Tibial artery (tissue), 4 donors: Measurements from ENCODE around the gene DNAH8.

Experiments
- DNase-seq, 2 donors: peaks; one replicate each; pipeline ENCODE4 v3.0.0-alpha.2; 2019
- H3K27ac ChIP-seq, 2 donors: fragments of 200-600 bp; sonication (generic) in 1 of 2; 1 replicate in 1 of 2; 2 replicates in 1 of 2; pipeline ENCODE4 v1.5.1; 2018 to 2019; ENCODE audit warnings: mild to moderate bottlenecking in 1 of 2
- H3K27me3 ChIP-seq, 2 donors: fragments of 200-600 bp; sonication (generic) in 1 of 2; one replicate each; pipeline versions ENCODE4 v1.5.1 to v1.6.0; 2016 to 2019
- H3K36me3 ChIP-seq, 3 donors: fragments of 200-600 bp; sonication (generic) in 2 of 3; one replicate each; pipeline ENCODE4 v1.5.1; 2016 to 2019; ENCODE audit warnings: mild to moderate bottlenecking in 2 of 3
- H3K4me1 ChIP-seq, 4 donors: fragments of 200-600 bp; sonication (generic) in 2 of 4; 1 replicate in 3 of 4; 2 replicates in 1 of 4; pipeline ENCODE4 v1.5.1; 2016 to 2019
- H3K4me3 ChIP-seq, 2 donors: fragments of 200-600 bp; sonication (generic) in 1 of 2; 1 replicate in 1 of 2; 2 replicates in 1 of 2; pipeline ENCODE4 v1.5.1; 2018 to 2019; ENCODE audit warnings: mild to moderate bottlenecking in 2 of 2
- H3K9me3 ChIP-seq, 3 donors: fragments of 200-600 bp; sonication (generic) in 1 of 3; one replicate each; pipeline ENCODE4 v1.5.1; 2016 to 2019
- CTCF ChIP-seq, 2 experiments: fragments of 200-600 bp in 1 of 2; fragments of 450-650 bp in 1 of 2; IDR thresholded peaks; one replicate each; pipeline ENCODE4 v1.5.1; 2017 to 2019; ENCODE audit warnings: antibody characterized with exemption in 2 of 2, mild to moderate bottlenecking in 1 of 2, moderate library complexity in 1 of 2
- intact Hi-C: fragments of 100-400 bp; cut with DNase I; formaldehyde crosslinking; loops from one replicate; pipeline ENCODE4 v1.15.0; 2023; ENCODE audit warnings: low total_unique reads

DNAH8 gene

DNA sequence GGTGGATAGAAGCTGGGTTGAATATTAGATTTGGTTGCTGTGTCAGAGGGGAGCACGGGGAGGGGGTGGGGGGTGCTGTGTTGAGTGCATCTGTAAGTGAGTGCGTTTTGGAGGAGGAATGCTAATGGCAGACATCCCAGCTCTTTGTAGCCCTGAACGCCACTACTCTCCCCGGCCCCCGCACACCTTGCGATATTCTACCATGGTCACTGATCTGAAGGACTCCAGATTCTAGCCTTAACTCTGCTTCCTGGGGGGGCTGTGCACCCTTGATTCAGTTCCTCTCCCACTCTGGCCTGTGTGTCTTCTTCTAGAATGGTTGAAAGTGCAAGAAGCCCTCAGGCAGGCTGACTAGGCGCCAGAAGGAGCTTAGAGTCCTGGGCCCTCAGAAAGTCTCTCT is 340.6 kb downstream of the DNAH8 start:
- intact Hi-C loops: no loop called here
- Histone ChIP-seq H3K4me1 (no peaks in the 10 kb centered on the region), H3K4me3 (no peak overlapping the region), H3K36me3 (no peaks in the 10 kb centered on the region), H3K27ac (no peak overlapping the region), H3K9me3 (no peaks in the 10 kb centered on the region), H3K27me3 (peaks cover 0 to 35% of the 10 kb centered on the region in 2 donors)
- peak in 1 of 2 donors; percentile 27 for DNase-seq
- no peak for TF ChIP-seq CTCF (IDR thresholded peaks at IDR 0.05)

- Histone ChIP-seq H3K9me3 (no peaks in the 10 kb centered on the region), H3K27me3 (peaks cover 0 to 35% of the 10 kb centered on the region in 2 donors), H3K27ac (no peak overlapping the region), H3K4me3 (no peak overlapping the region), H3K4me1 (no peaks in the 10 kb centered on the region), H3K36me3 (no peaks in the 10 kb centered on the region)
- intact Hi-C loops: no loop called here
- DNase-seq: peak in 1 of 2 donors; percentile 39
- TF ChIP-seq CTCF (IDR thresholded peaks at IDR 0.05): no peak
Measured at GRCh38 chr6:39056191-39056590, 341.1 kb downstream of the DNAH8 start.

GRCh38 chr6:39056681-39057080 is 341.6 kb downstream of the DNAH8 start:
- Histone ChIP-seq H3K9me3 (no peaks in the 10 kb centered on the region), H3K27ac (no peak overlapping the region), H3K4me3 (no peak overlapping the region), H3K4me1 (no peaks in the 10 kb centered on the region), H3K36me3 (no peaks in the 10 kb centered on the region), H3K27me3 (peaks cover 0 to 35% of the 10 kb centered on the region in 2 donors)
- no peak for TF ChIP-seq CTCF (IDR thresholded peaks at IDR 0.05)
- intact Hi-C loops: no loop called here
- DNase-seq: peak in 1 of 2 donors; percentile 7

- Histone ChIP-seq H3K27me3 (peaks cover 0 to 30% of the 10 kb centered on the region in 2 donors), H3K36me3 (no peaks in the 10 kb centered on the region), H3K27ac (no peak overlapping the region), H3K9me3 (no peaks in the 10 kb centered on the region), H3K4me3 (no peak overlapping the region), H3K4me1 (no peaks in the 10 kb centered on the region)
- intact Hi-C loops: no loop called here
- peak in 1 of 2 donors; percentile 53 for DNase-seq
- no peak for TF ChIP-seq CTCF (IDR thresholded peaks at IDR 0.05)
Measured at GRCh38 chr6:39057251-39058155, 342.4 kb downstream of the DNAH8 start.

DNA sequence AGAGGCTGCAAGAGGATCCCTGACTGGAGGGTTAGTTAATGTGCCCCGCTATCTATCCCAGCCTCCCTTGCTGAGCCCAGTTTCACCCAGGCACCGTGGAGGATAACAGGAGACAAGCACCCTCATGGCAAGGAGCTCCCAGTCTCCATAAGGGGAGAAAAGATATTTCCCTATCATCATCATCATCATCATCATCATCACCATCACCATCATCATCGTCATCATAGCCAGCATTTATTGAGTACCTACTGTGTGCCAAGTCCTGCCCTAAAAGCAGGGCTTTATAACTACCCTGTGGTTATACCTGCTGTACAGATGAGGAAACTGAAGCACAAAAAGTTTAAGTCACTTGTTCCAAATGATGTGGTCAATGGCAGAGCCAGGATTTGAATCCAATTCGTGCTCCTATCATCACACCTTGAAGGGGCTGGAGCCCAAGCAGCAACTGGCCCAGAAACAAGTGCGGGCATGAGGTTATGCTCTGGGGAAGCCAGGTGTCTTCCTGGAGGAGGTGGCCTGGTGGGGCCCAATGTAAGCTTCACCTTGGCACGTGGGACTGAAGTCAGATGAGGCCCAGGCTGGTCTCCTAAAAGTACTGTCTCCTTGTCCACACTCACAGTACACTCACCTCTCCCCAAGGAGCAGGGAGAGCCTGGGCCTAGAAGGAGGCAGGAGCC is 343.5 kb downstream of the DNAH8 start:
- Histone ChIP-seq H3K4me1 (no peaks in the 10 kb centered on the region), H3K27ac (no peak overlapping the region), H3K9me3 (no peaks in the 10 kb centered on the region), H3K4me3 (no peak overlapping the region), H3K36me3 (no peaks in the 10 kb centered on the region), H3K27me3 (peaks cover 0 to 21% of the 10 kb centered on the region in 2 donors)
- intact Hi-C loops: no loop called here
- no peak for TF ChIP-seq CTCF (IDR thresholded peaks at IDR 0.05)
- no peak for DNase-seq
